HG03060 (cell line): ENCODE results near the gene CLCN2.

Experiments
- ATAC-seq: cut with Tn5 transposase; IDR thresholded peaks from one replicate; pipeline ENCODE4 v1.9.1; 2021; ENCODE audit warnings: low read depth, moderate number of reproducible peaks; ENCODE audit not compliant: unreplicated experiment

Gene CLCN2

DNA sequence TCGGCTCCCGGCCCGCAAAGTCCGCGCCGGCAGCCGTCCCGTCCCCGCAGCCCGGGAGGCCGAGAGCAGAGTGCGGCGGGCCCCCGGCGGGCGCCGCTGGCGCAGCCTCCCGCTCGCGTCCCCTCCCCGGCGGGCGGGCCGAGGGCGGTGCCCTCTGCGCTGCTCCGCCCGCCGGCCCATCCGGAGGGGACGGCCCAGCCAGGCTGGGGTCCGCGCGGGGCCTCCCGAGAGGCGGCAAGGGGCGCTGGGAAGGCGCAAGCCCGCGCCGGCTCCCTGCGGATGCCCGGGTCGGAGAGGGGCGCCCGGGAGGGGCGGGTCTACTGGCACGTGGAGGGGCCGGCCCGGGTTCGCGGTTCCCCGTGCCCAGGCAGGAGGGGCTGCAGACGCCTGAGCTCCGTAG lies at the start of gene CLCN2, which contains the start of gene POLR2H:
Gene CLCN2, minus strand, starts transcription at position 74 of the 400 bp plus-strand sequence. CDS start 126 bp downstream, outside the sequence.
Gene POLR2H, plus strand, starts transcription at position 179 of the 400 bp plus-strand sequence. CDS start 1,783 bp downstream, outside the sequence.
- ATAC-seq = no peak

DNA sequence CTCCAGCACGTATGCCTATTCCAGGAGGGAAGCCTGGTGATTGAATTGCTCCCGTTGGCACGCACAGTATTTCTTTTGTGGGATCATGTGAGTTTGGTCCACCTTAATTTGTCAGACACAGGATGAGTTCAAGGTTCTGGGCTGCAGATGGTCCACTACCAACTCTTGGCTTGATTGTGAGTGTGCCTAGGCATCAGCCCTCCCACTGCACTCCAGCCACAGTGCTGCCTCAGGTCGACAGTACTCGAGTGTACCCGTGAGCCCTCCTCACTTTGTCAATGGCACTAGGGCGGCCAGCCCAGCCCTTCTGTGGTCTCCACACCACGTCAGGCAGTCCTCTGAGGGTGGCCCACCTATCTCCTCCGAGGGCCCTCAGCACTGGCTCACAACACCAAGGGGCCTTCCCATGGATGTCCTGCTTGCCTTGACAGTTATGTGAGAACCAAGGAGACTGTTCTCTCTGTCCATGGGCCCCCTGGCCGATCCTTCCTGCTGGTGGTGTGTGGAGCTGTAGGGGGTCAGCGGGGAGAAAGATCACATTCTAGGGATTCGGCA lies 48.6 kb upstream of the CLCN2 start:
- no peak for ATAC-seq

DNA sequence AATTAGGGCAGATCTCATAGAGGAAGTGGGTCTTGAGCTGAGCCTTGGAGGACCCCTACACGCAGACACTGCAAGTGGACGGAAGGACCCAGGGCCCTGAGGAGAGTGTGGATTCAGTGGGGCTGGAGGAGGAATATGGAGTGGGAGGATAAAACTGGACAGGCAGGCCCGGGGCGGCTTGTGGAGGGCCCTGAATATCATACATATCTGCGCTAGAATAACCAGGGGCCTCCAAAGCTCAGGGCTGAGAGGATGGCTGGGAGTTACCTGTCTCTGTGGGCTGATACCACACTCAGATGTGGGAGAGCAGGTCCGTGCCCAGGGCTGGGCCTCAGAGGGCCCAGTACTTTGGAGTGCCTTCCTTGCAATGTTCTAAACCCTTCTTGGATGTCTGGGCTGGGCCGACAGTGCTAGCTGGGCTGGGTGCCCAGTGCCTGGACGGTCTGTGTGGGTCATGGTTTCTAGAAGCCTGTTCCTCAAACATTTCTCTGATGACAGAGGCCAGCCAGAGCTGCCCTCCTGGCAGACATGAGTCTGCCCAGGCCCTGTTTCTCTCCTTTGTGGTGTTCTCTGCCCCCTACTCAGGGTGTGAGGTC lies 48.0 kb upstream of the CLCN2 start:
- no peak for ATAC-seq

DNA sequence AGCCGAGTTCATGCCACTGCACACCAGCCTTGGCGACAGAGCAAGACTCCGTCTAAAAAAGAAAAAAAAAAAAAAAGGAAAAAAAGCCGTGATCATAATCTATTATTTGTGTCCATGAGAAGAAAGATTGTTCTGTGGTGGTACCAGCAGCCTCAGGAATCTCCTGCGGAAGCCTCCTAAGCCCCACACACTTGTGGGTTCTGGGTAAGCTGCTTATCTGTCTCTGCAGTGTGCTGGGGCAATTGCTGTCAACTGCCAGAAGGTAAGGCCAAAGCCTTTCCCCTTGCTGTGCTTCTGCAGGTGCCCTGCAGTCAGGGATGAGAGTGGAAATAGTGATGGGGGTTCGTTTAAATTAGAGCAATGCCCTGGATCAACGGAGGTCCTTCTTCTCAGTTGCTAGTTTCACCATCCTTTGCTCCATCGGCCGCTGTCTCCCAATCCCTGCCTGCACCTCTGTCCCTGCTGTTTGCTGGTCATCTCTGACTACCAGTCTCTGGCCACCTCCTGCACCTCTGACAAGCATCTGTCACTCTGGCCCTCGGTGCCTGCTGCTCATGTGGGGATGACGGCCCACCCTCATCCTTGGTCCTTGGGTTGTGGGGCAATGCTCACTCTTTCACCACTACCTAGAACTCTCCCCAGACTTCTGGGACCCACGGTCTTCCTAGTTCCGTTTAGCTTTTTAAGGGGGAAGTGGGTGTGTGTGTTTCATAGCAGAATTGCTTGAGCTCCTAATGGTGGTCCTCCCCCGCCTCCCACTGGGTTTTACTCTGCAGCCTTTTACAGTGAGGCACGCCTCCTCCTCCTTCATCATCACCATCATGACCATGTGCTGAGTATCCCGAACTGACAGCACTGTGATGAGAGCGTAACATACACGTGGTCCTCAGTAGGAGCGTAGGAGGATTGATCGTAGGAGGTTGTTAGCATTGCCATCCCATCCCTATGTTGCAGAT lies 43.9 kb upstream of the CLCN2 start:
- ATAC-seq = no peak

DNA sequence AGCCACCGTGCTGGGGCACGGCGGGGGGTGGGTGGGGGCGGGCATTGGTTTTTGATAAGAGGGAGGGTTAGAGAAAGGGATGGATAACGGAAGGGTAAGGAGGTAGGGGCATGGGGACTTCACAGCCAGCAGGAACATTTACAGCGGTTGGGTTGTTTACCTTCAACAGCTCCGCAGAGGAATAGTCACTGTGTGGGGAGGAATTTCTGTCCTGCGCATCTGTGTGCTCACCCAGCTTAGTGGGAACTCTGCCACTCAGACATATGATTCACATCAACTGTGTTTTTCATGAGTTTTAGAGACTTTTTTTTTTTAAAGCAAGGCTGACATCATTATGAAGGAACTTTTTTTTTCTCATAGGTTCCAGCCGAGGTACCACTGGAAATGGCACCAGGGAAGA lies 38.0 kb upstream of the CLCN2 start:
- ATAC-seq = no peak

DNA sequence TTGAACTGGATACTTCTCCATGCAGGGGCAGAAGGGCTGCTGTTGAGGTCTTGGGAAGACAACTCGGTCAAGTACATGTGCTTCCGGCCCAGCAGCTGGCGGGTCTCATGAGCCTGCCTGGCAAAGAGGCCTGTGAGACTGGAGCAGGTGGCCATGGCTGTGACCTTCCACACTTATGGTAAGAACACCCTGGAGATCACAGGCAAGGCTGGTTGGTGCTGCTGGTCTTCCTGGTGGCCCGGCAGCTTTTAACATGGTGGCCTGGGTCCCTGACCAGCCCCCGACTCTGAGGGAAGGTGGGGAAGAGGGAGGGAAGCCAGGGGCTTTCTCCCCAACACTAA lies 33.9 kb upstream of the CLCN2 start:
- no peak for ATAC-seq

DNA sequence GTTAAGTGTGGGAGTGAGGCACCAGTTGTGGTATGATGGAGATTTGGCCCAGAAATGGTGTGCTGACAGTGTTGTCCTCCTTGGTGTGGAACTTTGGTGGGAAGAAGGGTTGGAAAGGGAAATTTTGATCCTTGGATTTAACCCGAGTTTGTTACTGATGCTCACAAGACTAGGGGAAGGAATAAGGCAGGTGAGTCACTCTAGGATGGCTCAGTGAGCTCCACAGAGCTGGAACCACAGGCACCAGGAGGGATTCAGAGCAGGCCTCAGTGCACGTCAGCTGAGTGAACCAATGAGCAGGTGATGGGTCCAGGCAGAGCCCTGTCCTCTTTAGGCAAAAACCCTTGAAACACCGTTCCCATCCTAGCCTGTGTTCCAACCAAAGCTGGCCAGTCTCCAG lies 29.9 kb upstream of the CLCN2 start:
- ATAC-seq = no peak

DNA sequence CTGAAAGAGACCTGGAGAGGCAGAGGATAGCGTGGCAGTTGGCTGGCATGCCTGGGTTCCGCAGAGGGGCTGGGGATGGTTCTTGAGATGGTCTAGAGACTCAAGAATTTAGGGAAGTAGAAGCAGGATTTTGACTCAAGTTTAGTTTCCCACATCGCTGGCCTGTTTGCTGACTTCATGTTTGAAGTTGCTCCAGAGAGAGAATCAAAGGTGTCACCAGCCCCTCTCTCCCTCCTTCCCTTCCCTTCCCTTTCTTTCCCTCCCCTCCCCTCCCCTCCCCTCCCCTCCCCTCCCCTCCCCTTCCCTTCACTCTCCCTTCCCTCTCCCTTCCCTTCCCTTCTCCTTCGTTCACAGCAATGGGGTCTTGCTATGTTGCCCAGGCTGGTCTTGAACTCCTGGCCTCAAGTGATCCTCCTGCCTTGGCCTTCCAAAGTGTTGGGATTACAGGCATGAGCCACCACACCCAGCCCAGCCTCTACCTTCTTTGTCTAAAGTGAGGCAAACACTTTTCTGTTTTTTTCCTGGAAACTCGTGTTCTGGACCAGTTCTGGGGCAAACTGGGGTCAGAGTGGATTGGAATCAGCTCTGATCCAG lies 28.6 kb upstream of the CLCN2 start:
- ATAC-seq = no peak

DNA sequence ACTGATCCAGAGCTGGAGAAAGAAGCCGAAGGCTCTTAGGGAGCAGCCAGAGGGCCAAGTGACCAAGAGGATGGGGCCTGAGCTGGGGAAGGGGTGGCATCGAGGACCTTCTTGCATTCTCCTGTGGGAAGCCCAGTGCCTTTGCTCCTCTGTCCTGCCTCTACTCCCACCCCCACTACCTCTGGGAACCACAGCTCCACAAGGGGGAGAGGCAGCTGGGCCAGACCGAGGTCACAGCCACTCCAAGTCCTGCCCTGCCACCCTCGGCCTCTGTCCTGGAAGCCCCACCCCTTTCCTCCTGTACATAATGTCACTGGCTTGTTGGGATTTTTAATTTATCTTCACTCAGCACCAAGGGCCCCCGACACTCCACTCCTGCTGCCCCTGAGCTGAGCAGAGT lies 28.0 kb upstream of the CLCN2 start:
- ATAC-seq = no peak

DNA sequence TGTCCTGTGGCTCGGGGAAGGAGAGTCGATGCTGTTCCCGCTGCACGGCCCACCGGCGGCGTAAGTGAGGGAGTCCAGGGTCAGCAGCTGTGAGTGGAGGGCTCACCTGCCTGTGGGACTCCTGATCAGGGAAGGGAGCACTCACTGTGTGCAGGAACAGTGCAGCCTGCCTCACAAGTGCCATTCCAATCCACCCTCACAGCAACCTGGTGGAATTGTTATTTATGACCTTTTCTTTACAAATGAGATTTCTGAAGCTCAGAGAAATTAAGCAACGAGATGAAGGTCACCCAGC lies 27.5 kb upstream of the CLCN2 start:
- no peak for ATAC-seq

DNA sequence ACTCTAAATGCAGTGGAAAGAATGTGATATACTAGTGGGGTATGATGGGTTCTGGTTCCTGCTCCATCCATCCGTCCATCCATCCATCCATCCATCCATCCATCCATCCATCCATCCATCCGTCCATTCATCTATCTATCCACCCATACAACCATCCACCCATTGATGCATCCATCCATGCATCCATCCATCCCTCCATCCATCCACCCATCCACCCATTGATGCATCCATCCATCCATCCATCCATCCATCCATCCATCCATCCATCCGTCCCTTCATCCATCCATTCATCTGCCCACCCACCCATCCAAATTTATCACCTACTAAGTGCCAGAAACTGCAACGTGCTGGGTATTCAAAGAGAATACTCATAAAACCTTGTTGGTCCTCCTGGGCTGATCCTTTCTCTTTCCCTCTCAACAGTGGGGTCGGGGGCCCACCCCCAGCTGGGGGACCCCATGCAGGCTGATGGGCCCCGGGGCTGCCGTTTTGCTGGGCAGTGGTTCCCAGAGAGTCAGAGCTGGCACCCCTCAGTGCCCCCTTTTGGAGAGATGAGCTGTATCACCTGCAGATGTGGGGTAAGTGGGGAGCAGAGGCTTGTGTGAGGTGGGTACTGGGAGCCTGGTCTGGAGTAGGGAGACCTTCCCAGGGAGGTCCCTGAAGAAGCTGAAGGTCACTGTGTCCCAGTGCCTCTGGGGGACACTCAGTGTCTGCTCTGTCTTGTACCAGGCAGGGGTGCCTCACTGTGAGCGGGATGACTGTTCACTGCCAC lies 26.9 kb upstream of the CLCN2 start:
- no peak for ATAC-seq

DNA sequence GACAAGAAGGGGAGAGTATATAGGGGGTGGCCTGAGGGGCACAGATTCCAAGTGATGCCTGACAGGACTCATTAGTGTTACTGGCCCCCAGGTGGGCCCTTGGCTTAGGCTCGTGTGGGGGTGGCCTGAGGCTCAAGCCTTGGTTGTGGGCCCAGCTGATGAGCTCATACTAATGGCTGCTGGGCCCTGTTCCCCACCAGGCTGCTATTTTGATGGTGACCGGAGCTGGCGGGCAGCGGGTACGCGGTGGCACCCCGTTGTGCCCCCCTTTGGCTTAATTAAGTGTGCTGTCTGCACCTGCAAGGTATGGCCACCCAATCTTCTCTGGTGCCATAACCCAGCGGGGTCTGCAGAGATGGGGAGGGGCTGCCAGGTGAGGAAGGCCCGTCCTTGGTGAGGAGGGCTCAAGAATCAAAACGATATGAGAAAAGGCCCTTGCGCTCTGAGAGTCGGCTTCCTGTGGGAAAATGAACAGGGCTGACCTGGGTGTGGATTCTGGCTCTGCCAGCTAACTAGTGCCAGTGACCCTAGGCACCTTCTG lies 25.8 kb upstream of the CLCN2 start:
- ATAC-seq = no peak

DNA sequence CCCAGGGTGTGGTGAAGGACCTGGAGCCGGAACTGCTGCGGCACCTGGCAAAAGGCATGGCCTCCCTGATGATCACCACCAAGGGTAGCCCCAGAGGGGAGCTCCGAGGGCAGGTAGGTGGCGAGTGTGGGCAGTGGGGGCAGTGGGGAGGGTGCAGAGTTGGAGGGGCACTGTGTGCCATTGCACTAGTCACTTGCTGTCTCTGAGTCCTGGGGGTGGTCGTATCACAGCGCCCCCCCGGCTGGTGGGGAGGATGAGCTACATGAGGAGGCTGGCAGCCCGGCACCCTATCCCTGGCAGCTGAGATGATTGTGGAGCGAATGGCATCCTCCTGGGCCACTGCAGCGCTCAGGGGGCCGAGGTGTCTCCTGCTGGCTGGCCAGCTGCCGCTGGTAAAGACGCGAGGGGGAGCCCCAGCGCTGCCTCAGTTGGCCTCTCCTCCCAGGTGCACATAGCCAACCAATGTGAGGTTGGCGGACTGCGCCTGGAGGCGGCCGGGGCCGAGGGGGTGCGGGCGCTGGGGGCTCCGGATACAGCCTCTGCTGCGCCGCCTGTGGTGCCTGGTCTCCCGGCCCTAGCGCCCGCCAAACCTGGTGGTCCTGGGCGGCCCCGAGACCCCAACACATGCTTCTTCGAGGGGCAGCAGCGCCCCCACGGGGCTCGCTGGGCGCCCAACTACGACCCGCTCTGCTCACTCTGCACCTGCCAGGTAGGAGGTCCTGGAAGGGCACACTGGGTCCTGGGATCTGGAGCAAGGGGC lies 24.8 kb upstream of the CLCN2 start:
- no peak for ATAC-seq

DNA sequence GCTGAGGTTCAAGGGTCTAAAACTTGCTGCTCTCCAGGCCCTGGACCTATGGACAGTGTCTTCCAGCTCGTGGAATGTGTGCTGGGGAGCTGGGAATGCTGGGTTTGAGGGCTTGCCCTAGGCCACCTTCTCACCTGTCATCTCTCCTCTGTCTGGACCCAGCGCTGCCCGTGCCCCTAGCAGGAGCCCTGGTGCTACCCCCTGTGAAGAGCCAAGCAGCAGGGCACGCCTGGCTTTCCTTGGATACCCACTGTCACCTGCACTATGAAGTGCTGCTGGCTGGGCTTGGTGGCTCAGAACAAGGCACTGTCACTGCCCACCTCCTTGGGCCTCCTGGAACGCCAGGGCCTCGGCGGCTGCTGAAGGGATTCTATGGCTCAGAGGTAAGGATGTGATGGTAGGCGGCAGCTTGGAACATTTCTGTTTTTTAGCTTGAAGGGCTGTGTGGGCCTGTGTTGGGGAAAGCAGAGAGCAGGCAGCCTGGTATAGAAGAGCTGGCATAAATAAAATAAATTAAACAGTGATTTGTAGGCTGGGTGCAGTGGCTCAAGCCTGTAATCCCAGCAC lies 23.5 kb upstream of the CLCN2 start:
- ATAC-seq = no peak

DNA sequence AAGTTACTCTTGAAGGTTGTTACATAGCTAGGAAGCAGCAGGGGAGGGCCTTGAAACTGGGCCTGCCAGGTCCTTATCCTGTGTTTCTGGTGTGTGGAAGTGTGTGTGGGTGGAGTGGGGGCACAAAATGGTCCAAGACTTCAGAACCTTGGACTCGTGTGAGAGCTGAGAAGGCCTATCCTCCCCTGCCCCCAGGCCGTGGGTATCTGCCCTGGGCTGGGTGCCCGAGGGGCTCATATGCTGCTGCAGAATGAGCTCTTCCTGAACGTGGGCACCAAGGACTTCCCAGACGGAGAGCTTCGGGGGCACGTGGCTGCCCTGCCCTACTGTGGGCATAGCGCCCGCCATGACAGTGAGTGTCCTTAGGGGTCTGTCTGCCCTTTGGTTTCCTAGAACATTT lies 22.9 kb upstream of the CLCN2 start:
- ATAC-seq = no peak

DNA sequence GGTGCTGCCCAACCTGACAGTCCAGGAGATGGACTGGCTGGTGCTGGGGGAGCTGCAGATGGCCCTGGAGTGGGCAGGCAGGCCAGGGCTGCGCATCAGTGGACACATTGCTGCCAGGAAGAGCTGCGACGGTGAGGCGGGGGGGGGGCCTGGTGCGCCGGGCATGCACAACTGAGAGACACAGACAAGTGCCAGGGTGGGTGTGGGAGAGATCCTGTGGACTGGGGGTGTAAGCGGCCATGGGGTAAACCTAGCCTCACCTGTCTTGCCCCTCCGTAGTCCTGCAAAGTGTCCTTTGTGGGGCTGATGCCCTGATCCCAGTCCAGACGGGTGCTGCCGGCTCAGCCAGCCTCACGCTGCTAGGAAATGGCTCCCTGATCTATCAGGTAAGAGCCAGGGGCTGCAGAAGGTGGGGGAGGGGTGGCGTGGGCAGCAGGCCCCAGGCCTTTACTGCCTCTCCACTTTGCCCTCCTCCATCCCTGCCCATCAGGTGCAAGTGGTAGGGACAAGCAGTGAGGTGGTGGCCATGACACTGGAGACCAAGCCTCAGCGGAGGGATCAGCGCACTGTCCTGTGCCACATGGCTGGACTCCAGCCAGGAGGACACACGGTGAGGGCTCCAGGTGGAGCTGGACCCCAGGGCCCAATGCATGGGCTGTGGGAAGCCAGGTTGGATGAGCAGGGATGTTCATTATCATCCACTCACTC lies 21.8 kb upstream of the CLCN2 start:
- ATAC-seq = no peak

DNA sequence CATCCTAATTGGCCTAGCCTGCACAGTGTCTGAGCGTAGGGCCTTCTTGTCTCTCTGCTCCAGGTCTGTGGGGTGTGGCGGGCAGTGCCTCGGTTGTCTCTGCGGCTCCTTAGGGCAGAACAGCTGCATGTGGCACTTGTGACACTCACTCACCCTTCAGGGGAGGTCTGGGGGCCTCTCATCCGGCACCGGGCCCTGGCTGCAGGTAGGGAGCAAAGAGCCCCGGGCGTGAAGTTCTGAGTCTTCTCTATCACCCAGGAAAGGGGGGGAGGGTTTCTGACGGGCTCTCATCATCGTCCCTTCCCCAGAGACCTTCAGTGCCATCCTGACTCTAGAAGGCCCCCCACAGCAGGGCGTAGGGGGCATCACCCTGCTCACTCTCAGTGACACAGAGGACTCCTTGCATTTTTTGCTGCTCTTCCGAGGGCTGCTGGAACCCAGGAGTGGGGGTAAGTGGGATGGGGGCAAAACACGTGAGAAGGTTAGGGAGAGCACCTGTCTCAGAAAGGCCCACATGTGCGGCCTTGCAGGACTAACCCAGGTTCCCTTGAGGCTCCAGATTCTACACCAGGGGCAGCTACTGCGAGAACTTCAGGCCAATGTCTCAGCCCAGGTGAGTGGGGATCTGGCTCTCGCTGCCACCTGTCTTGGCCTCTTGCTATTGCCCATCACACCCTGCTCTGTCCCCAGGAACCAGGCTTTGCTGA lies 21.1 kb upstream of the CLCN2 start:
- no peak for ATAC-seq
